Upper lobe of left lung (tissue), 4 donors: Measurements from ENCODE around the gene ANKRD11.

Source experiments
- CTCF ChIP-seq, 6 experiments: fragments of 450-650 bp in 4 of 6; fragments of 200-600 bp in 2 of 6; sonication (generic) in 2 of 6; IDR thresholded peaks; one replicate each; pipeline ENCODE4 v1.5.1; 2016 to 2019; ENCODE audit warnings: antibody characterized with exemption in 6 of 6
- POLR2A ChIP-seq, 4 donors: fragments of 450-650 bp; IDR thresholded peaks; one replicate each; pipeline ENCODE4 v1.5.1; 2016 to 2017; ENCODE audit warnings: antibody characterized with exemption in 4 of 4, mild to moderate bottlenecking in 2 of 4
- POLR2AphosphoS5 ChIP-seq, 2 donors: sonication (generic); formaldehyde crosslinking; IDR thresholded peaks; one replicate each; pipeline ENCODE4 v1.5.1; 2017; ENCODE audit warnings: antibody characterized with exemption in 2 of 2

- TF ChIP-seq POLR2AphosphoS5 (IDR thresholded peaks at IDR 0.05) (no peak), CTCF (IDR thresholded peaks at IDR 0.05) (no peak), POLR2A (IDR thresholded peaks at IDR 0.05) (no peak)
Observed at GRCh38 chr16:89408315-89408714, 82.0 kb downstream of the ANKRD11 start.
